GM18517 (cell line): ENCODE data around the gene FASN.
"Not testable (repeated sequence)": the region's sequence is repeated elsewhere in the genome, so short reads cannot be mapped to it uniquely, and the experiment has no call there.

ENCODE experiments used
- ATAC-seq: cut with Tn5 transposase; IDR thresholded peaks from one replicate; pipeline ENCODE4 v1.9.1; 2021; ENCODE audit warnings: mild to moderate bottlenecking, moderate library complexity; ENCODE audit not compliant: unreplicated experiment

FASN gene

DNA sequence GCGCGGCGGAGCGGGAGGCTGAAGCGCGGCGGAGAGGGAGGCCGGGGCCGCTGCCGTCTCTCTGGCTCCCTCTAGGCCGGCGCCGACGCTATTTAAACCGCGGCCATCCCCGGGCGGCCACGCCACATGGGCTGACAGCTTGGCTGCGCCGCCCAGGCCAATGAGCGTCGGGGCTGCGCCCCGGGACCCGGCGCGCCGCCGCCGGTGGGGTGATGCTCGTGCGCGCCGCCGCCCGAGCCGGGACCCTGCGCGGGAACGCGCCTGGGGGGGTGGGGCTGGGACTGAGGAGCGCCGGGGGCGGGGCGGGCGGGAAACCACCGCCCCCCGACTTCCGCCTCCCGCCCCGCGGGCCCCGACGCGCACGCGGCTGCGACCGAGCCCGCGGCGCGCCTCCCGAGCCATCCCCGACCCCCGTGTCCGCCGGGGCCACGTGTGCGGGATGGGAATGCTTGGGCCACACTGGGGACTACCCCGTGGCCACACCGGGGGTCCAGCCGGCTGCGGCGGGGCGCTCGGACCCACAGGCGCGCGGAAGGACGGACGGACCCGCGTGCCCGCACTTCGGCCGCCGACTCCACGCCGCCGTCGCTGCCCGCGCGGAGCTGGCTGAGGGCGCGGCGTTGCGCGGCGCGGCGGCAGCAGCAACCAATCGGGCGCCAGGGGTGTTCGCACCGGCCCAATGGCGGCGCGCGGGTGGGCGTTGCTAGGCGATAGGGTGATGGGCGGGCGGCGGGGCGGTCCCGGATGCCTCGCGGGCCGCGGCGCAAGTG lies at the start of gene FASN:
TSS of gene FASN (minus strand) at position 68 of the 770 bp plus-strand sequence. CDS start 1,791 bp downstream, outside the sequence.
- ATAC-seq: peak; percentile 69

DNA sequence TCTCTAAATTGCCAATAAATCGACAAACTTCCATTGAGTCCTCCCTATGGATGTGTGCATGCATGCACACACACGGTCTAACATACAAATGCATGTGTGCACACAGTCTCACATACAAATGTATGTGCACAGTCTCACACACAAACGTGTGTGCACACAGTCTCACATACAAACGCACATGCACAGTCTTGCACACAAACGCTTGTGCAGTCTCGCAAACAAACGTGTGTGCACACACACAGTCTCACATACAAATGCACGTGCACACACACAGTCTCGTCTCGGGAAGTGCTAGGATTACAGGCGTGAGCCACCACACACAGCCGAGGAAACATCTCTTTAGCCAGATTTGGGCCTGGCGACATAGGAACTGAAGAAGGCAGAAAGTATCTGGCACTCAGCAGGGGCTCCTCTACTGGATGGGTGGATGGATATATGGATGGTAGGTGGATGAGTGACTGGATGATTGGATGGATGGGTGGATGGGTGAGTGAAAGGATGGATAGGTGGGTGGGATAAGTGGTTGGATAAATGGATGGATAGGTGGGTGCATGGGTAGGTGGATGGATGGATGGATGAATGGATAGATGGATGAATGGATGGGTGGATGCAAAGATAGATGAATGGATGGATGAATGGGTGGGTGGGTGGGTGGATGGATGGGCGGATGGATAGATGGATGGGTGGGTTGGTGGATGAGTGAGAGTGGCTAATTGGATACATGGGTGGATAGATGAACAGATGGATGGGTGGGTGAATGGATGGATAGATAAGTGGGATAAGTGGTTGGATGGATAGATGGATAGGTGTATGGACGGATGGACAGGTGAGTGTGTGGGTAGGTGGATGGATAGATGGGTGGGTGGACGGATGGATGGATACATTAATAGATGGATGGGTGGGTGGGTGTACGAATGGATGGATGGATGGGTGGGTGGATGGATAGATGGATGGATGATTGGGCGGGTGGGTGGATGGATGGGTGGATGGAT lies 48.9 kb upstream of the FASN start:
- ATAC-seq: no peak

- ATAC-seq: no peak
Measured at GRCh38 chr17:82145550-82146155, 47.6 kb upstream of the FASN start.

GRCh38 chr17:82143333-82143732 lies 45.3 kb upstream of the FASN start:
- no peak for ATAC-seq

DNA sequence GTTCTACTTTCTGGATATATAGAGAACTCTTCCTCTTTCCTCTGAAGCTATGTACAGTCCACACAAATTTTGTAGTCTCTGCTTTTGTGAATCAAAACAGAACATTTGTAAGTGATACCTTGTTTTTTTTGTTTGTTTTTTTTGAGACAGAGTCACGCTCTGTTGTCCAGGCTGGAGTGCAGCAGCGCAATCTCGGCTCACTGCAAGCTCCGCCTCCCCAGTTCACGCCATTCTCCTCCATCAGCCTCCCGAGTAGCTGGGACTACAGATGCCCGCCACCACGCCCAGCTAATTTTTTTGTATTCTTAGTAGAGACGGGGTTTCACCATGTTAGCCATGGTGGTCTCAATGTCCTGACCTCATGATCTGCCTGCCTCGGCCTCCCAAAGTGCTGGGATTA lies 41.9 kb upstream of the FASN start:
- ATAC-seq: not testable (repeated sequence)

- no peak for ATAC-seq
Measured at GRCh38 chr17:82138511-82138992, 40.5 kb upstream of the FASN start.

DNA sequence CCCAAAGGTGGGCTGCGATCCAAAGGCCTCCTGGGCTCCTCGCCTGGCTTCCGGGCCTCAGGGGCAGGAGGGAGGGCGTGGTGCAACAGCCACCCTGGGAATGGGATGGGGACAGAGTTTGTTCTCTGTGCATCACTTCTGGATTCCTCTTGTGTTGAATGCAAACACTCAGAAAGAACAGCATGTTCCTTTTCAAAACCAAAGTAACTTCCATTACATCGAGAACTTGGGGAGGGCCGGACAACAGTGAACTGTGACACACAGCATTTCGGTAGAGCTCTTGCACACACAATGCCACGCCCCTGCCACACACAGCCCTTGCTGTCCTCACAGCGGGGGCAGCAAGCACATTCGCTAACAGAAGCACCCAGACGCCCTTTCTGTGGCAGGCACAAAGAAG lies 36.1 kb upstream of the FASN start:
- no peak for ATAC-seq

DNA sequence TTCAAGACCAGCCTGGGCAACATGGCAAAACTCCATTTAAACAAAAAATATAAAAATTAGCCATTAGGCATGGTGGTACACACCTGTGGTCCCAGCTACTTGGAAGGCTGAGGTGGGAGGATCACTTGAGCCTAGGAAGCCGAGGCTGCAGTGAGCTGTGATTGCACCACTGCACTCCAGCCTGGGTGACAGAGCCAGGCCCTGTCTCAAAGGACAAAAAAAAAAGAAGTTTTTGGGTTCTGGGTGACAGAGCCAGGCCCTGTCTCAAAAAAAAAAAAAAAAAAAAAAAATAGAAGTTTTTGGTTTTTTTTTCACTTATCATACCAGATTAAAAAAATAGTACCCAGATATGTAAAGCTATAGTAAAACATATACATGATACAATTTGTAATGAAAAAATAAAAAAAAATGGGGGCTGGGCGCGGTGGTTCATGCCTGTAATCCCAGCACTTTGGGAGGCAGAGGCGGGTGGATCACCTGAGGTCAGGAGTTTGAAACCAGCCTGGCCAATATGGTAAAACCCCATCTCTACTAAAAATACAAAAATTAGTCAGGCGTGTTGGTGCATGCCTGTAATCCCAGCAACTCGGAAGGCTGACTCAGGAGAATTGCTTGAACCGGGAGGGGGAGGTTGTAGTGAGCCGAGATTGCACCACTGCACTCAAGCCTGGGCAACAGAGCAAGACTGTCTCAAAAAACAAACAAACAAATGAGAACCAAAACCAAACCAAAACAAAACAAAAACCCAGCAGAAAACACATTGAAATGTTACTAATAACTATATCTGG lies 35.3 kb upstream of the FASN start:
- ATAC-seq: not testable (repeated sequence)

- ATAC-seq: no peak
Measured at GRCh38 chr17:82129095-82129494, 31.1 kb upstream of the FASN start.

DNA sequence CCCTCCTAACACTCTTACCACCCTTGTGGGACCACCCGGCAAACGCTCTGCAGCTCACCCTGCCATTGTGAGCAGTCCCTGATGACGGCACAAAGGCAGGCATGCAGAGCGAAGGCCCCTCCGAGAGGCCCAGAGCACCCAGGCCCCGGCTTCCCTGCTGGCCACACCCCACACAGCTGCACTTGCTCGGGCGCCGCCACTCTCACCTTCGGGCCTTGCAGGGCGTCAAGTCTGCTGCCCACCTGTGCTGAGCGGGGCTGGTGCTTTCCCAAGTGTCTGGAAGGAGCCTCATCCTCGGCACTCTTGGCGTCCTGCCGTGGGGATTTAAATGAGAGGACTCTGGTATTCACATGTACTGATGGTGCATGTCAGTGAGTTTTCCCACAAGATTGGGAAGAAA lies 30.3 kb upstream of the FASN start:
- no peak for ATAC-seq

- ATAC-seq: no peak
Measured at GRCh38 chr17:82127704-82128103, 29.7 kb upstream of the FASN start.

- no peak for ATAC-seq
Measured at GRCh38 chr17:82127315-82127595, 29.2 kb upstream of the FASN start.

DNA sequence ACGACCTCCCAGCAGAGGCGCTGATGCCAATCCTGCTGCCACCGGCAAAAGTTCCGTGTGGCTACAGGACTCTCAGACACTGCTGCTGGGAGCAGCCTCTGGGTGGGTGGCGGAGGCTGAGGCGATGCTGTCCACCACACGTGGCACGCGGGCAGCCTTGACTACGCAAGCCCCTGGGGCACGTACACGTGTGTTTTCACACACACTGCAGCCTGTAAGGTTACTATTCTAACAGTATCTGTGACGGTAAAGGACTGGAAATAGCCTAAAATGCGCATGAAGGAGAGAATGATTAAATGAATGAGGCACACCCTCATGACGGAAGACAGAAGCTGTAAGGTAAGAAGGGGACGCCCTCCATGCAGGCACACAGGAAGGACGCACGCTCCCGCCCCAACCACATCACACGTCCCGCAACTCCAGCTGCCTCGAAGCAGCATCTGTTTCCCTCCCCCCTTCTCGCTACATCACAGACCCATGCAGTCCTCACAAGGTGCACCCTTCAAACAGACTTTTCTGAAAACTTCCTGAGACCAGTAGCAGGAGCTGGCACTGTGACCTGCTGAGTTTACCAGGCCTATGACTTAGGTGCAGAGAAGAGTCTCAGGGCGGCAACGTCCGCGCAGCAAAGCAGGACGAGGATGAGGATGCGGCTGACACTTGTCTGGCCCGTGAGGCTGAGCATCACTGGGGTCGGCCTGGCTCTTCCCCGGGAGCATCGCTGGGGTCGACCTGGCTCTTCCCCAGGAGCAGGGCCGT lies 28.7 kb upstream of the FASN start:
- no peak for ATAC-seq

DNA sequence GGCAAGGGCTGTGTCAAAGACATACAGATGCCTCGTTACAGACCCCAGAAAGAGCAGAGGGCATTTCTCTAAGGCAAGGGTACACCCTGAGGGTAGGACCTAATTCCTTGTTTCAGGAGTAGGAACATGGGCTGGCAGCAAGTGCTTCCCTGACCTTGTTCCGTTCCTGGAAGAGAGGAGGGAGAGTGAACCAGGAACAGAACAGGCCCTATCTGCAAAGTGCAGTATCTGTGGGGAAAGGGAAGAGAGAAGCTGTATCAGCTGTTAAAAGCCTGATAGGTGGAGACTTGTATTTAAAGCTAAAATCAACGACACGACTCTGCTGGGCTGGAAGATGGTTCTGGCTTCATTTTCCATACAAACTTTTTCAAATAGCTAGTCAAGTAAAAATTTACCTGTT lies 26.1 kb upstream of the FASN start:
- no peak for ATAC-seq

DNA sequence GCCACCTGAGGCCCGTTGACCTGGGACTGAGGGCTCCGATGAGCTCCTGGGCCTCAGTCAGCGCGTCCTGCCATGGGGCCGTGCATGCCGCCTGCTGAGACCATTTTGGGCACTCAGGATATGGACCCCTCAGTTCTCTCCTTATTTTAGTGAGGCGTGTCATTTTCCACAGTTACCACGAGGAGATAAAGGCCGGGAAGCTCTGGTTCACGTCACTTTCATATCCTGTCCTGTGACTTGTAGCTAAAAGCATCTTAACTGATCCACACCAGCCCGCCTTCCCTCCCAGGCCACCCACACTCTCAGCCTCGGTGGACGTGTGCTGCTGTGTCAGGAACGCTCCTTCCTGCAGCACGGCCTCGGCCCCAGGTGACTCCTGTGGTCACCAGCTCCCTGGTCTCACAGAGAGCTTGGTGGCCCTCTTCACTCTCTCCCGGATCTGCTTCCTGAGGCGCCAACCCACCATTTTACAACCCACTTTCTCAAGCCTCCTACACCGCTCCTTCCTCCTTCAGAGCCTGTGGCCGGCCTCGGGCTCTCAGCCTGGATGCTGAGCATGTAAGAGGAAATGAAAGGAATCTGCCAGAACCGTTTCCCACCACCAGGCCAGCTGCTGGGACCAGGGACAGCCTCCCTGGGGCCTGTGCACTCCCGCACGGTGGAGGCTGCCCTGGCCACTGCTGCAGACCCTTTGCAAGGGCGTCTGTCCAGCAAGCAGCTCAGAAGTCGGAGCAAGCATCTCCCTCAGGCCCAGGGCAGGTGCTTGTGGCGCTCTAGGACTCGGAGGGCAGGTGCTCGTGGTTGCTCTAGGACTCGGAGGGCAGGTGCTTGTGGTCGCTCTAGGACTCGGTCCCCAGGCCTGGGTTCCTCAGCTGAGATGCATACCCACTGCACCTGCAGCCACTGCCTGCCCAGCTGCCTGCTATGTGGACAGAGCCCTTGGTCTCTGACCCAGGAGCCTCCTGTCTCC lies 23.9 kb upstream of the FASN start:
- ATAC-seq: no peak

DNA sequence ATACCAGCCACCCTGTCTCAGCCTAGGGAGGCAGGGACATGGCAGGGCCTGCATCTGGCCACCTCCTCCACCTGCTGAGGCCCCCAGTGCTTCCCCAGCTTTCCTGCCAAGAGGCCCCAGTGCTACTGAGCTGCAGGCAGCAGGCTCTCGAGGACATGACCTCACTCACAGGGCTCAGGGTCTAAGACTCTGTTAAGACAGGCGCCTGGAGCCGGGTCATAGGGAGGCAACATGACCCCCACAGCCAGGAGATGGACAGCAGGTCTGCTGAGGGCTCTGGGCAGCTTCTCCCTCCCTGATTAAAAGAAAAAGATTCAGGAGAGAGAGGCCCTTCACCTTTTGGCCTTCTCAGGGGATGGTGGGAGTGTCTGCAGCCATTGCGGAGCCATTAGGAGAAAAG lies 23.2 kb upstream of the FASN start:
- no peak for ATAC-seq

DNA sequence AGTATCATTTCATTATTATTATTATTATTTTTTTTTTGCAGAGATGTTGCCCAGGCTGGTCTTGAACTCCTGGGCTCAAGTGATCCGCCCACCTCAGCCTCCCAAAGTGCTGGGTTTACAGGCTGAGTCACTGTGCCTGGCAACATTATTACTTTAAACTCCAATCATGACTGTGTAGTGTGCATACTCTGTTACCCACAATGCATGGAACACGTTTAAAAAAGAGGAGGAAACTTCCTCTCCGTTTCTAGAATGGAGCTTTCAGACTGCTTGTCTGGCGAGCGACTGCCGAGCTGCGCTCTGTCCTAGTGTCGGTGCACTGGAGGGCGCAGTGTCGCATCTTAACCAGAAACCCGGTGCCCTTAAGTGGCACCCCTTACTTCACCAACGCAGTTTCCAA lies 22.1 kb upstream of the FASN start:
- ATAC-seq: no peak

DNA sequence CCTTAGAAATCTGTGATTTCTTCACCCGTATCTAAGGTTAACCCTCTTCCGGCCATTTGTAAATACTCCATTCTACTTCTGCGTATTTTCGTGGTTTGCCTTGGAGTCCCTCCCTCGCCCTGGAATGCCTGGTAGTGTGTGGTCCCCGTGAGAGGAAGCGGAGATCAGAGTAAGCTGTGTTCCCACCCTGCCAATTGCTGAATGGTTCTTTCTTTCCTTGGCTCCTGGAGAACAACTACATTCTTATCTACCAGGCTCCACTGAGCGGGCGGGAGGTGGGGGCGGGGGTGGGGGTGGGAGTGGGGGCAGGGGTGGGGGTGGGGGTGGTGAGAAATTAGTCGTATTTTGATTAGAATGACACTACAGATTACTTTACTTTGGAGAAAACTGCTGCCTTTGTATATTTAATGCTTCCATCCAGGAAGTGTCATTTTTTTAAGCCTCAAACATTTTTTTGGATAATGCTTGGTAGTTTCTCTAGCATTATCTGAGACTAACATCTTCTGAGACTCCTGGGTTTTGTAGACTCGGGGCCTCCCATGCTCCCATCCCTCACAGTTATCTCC lies 20.9 kb upstream of the FASN start:
- ATAC-seq: no peak
